Endothelial cell (in vitro differentiated cells): Measurements from ENCODE around the gene OR10R2. TPM values are rescaled to one million over a fixed set of nuclear protein-coding genes. Genes with fewer than 3 reads are reported as not detected.
A peak's percentile ranks its signal among the peaks of the same experiment; 100 is the strongest.

Source experiments
- DNase-seq: peaks from one replicate; pipeline ENCODE4 v3.0.0; 2021; ENCODE audit warnings: low spot score
- H3K27ac Mint-ChIP-seq: one replicate; pipeline ENCODE4 v1.8.0; 2021; ENCODE audit warnings: mixed read lengths, inconsistent platforms; ENCODE audit not compliant: unreplicated experiment
- H3K27me3 Mint-ChIP-seq: one replicate; pipeline ENCODE4 v1.8.0; 2021; ENCODE audit warnings: mild to moderate bottlenecking, moderate library complexity, mixed read lengths, inconsistent platforms; ENCODE audit not compliant: unreplicated experiment
- H3K36me3 Mint-ChIP-seq: one replicate; pipeline ENCODE4 v1.8.0; 2021; ENCODE audit warnings: mild to moderate bottlenecking, low read depth, mixed read lengths, inconsistent platforms; ENCODE audit not compliant: unreplicated experiment
- H3K4me1 Mint-ChIP-seq: one replicate; pipeline ENCODE4 v1.8.0; 2021; ENCODE audit warnings: mild to moderate bottlenecking, mixed read lengths, inconsistent platforms; ENCODE audit not compliant: unreplicated experiment
- H3K4me3 Mint-ChIP-seq: one replicate; pipeline ENCODE4 v1.8.0; 2021; ENCODE audit warnings: mild to moderate bottlenecking, mixed read lengths, inconsistent platforms; ENCODE audit not compliant: unreplicated experiment
- H3K9me3 Mint-ChIP-seq: one replicate; pipeline ENCODE4 v1.8.0; 2021; ENCODE audit warnings: mixed read lengths, inconsistent platforms; ENCODE audit not compliant: unreplicated experiment
- total RNA-seq: library from RNA; stranded (reverse); fragmentation: NEBNext Ultra II Directional; extraction: Animal tissue kit (Norgen Biotek cat#: 25700); gene quantifications from one replicate; pipeline ENCODE4 v1.2.1, GENCODE V29; 2021; ENCODE audit not compliant: unreplicated experiment
- TF ChIP-seq, protein P1 (sequence below): fragments of 200-600 bp; sonication (generic); IDR thresholded peaks from one replicate; pipeline ENCODE4 v1.5.0; 2021; ENCODE audit warnings: antibody characterized with exemption; ENCODE audit not compliant: unreplicated experiment

OR10R2 gene
- total RNA-seq, 1 donor from 2014 or later: not detected

DNA sequence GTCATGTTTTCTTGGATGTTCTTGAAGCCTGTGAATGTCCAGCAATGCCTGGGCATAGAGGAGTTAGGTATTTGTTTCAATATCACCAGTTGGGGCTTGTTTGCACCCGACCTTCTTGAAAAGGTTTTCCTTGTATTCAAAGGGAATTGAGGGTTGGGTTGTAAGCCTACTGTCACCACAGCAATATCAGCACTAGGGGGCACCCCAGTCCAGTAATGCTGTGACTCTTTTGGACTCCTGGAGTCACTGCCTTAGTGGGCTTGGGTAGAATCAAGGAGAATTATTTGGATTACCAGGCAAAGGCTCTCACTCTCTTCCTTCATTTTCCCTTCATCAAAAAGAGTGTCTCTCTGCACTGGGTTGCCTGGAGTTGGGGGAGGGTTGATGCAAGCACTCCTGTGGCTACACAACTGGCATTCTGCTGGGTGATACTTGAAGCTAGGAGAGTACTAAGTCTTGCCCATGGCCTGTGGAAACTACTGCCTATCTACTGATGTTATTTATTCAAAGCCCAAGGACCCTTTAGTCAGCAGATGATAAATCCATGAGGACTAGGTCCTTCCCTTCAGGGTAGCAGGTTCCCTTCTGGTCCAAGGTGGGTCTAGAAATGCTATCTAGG is 34.5 kb downstream of the OR10R2 start:
- Mint-ChIP-seq H3K27me3 (peaks cover 1% of the 10 kb centered on the region), H3K9me3 (no peaks in the 10 kb centered on the region), H3K36me3 (no peaks in the 10 kb centered on the region), H3K4me3 (no peak overlapping the region), H3K4me1 (peaks cover 10% of the 10 kb centered on the region), H3K27ac (no peak overlapping the region)
- DNase-seq: peak; percentile 74
- TF ChIP-seq, protein P1, sequence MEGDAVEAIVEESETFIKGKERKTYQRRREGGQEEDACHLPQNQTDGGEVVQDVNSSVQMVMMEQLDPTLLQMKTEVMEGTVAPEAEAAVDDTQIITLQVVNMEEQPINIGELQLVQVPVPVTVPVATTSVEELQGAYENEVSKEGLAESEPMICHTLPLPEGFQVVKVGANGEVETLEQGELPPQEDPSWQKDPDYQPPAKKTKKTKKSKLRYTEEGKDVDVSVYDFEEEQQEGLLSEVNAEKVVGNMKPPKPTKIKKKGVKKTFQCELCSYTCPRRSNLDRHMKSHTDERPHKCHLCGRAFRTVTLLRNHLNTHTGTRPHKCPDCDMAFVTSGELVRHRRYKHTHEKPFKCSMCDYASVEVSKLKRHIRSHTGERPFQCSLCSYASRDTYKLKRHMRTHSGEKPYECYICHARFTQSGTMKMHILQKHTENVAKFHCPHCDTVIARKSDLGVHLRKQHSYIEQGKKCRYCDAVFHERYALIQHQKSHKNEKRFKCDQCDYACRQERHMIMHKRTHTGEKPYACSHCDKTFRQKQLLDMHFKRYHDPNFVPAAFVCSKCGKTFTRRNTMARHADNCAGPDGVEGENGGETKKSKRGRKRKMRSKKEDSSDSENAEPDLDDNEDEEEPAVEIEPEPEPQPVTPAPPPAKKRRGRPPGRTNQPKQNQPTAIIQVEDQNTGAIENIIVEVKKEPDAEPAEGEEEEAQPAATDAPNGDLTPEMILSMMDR: peak; percentile 73

DNA sequence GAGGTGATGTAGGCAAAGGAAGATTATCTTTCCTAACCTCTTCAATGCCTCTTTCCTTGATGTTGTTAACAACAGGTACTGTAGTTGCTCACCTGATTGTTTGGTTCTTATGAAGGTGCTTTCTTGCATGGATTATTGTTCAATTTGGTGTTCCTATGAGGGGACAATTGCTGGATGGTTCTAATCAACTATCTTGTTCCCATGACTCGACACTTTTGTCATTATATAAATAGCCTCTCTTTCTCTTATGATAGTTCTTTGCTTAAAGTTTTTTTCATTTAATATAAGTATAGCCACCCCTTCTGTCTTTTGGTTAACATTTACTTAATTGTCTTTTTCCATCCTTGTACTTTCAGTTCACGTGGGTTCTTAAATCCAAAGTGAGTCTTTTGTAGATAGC is 35.5 kb downstream of the OR10R2 start:
- H3K4me1 Mint-ChIP-seq: peaks cover 10% of the 10 kb centered on the region
- TF ChIP-seq, protein P1: no peak
- H3K27me3 Mint-ChIP-seq: peaks cover 1% of the 10 kb centered on the region
- no peaks in the 10 kb centered on the region for H3K36me3 Mint-ChIP-seq
- H3K27ac Mint-ChIP-seq: no peak overlapping the region
- no peak for DNase-seq
- no peak overlapping the region for H3K4me3 Mint-ChIP-seq
- H3K9me3 Mint-ChIP-seq: no peaks in the 10 kb centered on the region

DNA sequence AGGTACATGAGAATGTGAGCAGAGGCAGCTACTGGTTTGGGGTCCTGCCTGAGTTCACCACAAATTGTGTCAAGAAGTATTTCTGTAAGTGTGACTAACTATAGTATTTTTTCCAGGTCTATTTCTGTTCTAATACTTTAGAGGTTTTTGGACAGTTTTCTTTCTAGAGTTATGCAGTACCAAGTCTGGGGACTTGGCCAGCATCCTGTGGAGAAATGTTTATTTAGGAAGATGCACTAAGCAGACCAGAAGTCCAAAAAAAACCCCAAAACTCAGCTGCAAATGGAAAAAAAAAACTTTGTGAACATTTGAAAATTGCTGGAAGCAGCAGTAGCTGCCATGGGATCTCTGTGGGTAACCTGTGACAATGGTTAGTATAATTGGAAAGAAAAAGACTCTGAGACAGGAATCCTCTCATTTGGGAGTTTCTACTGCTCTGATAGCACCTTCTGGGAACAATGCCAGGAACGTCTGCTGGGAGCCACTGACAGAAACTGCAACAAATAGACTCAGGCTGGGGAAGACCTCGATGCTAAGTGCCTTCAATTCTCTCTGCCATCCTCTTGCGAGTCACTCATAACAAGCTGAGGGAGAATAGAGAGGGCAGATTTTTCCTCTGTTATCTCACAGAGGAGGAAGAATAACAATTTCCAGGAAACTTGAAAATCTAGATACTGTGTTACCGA is 37.6 kb downstream of the OR10R2 start:
- Mint-ChIP-seq H3K27ac (peak overlapping the region; percentile 28), H3K4me1 (peaks cover 10% of the 10 kb centered on the region), H3K27me3 (no peaks in the 10 kb centered on the region), H3K9me3 (no peaks in the 10 kb centered on the region), H3K4me3 (no peak overlapping the region), H3K36me3 (no peaks in the 10 kb centered on the region)
- DNase-seq: no peak
- TF ChIP-seq, protein P1: no peak

DNA sequence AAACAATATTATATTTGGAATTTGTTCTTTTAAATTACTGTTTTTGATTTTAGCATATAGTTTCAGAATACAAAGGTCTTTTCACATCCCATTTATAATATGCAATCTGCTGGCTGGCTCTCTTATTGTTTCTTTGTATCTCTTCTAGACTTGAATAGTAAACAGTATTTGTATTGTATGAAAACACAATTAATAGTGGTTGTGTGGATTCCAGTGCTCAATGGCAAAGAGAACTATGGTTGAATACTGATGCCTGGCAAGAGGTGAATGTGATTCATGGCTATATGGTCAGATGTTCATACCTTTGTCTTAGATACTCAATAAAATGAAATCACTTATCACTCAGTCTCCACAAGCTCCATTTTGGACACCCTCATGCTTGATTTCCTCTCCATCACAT is 44.9 kb downstream of the OR10R2 start:
- Mint-ChIP-seq H3K27ac (no peak overlapping the region), H3K9me3 (no peaks in the 10 kb centered on the region), H3K4me1 (no peaks in the 10 kb centered on the region), H3K27me3 (no peaks in the 10 kb centered on the region), H3K36me3 (no peaks in the 10 kb centered on the region), H3K4me3 (no peak overlapping the region)
- TF ChIP-seq, protein P1: no peak
- no peak for DNase-seq

DNA sequence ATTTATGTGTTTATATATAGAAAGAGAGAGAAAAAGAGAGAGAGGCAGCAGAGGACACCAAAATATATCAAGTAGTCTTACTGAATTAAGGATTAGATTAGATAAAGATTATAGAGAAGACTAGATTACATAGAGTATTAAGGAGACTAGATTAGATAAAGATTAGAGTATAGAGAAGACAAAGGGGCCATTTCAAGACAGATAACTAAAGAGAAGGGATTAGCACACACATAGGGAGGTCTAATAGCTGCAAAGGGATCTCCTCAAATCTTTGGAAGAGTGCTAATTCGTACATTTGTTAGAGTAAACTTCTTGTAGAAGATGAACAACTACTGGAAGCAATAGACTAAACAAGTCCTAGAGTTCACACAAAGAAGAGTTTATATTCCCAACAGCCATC is 48.0 kb downstream of the OR10R2 start:
- TF ChIP-seq, protein P1: no peak
- no peaks in the 10 kb centered on the region for H3K36me3 Mint-ChIP-seq
- peaks cover 1% of the 10 kb centered on the region for H3K27me3 Mint-ChIP-seq
- no peak for DNase-seq
- no peak overlapping the region for H3K27ac Mint-ChIP-seq
- H3K4me1 Mint-ChIP-seq: no peaks in the 10 kb centered on the region
- no peak overlapping the region for H3K4me3 Mint-ChIP-seq
- H3K9me3 Mint-ChIP-seq: no peaks in the 10 kb centered on the region
